ENCODE measurements around the gene PLIN1.

PLIN1 gene

GRCh38 chr15:89666858-89667705 lies 12.1 kb downstream of the PLIN1 start:
- DNase-seq (ENCODE audit: low read depth), result no peak
- H3K4me3 ChIP-seq (ENCODE audit: low read depth, low read length), result no peak overlapping the region
- TF ChIP-seq POLR2A (IDR thresholded peaks at IDR 0.05; ENCODE audit: extremely low read depth, insufficient read length), result no peak
- TF ChIP-seq MYC (IDR thresholded peaks at IDR 0.05; ENCODE audit: low read depth, low read length), result no peak
- TF ChIP-seq CTCF (IDR thresholded peaks at IDR 0.05; ENCODE audit: low read depth, low read length), result no peak
- no peak for TF ChIP-seq MAX (IDR thresholded peaks at IDR 0.05; ENCODE audit: low read depth, low read length)

GRCh38 chr15:89666184-89666857 lies 12.8 kb downstream of the PLIN1 start:
- no peak for DNase-seq (ENCODE audit: low read depth)
- no peak overlapping the region for H3K4me3 ChIP-seq (ENCODE audit: low read depth, low read length)
- TF ChIP-seq CTCF (IDR thresholded peaks at IDR 0.05; ENCODE audit: low read depth, low read length) (no peak), MAX (IDR thresholded peaks at IDR 0.05; ENCODE audit: low read depth, low read length) (no peak), POLR2A (IDR thresholded peaks at IDR 0.05; ENCODE audit: extremely low read depth, insufficient read length) (no peak), MYC (IDR thresholded peaks at IDR 0.05; ENCODE audit: low read depth, low read length) (no peak)

- DNase-seq (ENCODE audit: low read depth), result peak; percentile 64
Measured at GRCh38 chr15:89665449-89666181, 13.6 kb downstream of the PLIN1 start.

GRCh38 chr15:89664441-89665350 lies 14.5 kb downstream of the PLIN1 start:
- no peak for TF ChIP-seq MAX (IDR thresholded peaks at IDR 0.05; ENCODE audit: low read depth, low read length)
- no peak for TF ChIP-seq MYC (IDR thresholded peaks at IDR 0.05; ENCODE audit: low read depth, low read length)
- no peak for TF ChIP-seq CTCF (IDR thresholded peaks at IDR 0.05; ENCODE audit: low read depth, low read length)
- no peak for TF ChIP-seq POLR2A (IDR thresholded peaks at IDR 0.05; ENCODE audit: extremely low read depth, insufficient read length)
- no peak for DNase-seq (ENCODE audit: low read depth)
- H3K4me3 ChIP-seq (ENCODE audit: low read depth, low read length), result peak overlapping the region; percentile 16

More at GRCh38 chr15:89665449-89666181, 13.6 kb downstream of the PLIN1 start:
- peak overlapping the region; percentile 16 for H3K4me3 ChIP-seq (ENCODE audit: low read depth, low read length)
- TF ChIP-seq MYC (IDR thresholded peaks at IDR 0.05; ENCODE audit: low read depth, low read length), result no peak
- TF ChIP-seq CTCF (IDR thresholded peaks at IDR 0.05; ENCODE audit: low read depth, low read length), result no peak
- no peak for TF ChIP-seq MAX (IDR thresholded peaks at IDR 0.05; ENCODE audit: low read depth, low read length)
- TF ChIP-seq POLR2A (IDR thresholded peaks at IDR 0.05; ENCODE audit: extremely low read depth, insufficient read length), result no peak
